ENCODE data around the gene AGPAT4.
"Not testable (repeated sequence)": the region's sequence is repeated elsewhere in the genome, so short reads cannot be mapped to it uniquely, and the experiment has no call there.

AGPAT4 gene

GRCh38 chr6:161198783-161199460, 74.9 kb downstream of the AGPAT4 start:
- DNase-seq, result no peak

- DNase-seq, result no peak
Observed at GRCh38 chr6:161198176-161198575, 75.7 kb downstream of the AGPAT4 start.

GRCh38 chr6:161195386-161195785, 78.5 kb downstream of the AGPAT4 start:
- no peak for DNase-seq

DNA sequence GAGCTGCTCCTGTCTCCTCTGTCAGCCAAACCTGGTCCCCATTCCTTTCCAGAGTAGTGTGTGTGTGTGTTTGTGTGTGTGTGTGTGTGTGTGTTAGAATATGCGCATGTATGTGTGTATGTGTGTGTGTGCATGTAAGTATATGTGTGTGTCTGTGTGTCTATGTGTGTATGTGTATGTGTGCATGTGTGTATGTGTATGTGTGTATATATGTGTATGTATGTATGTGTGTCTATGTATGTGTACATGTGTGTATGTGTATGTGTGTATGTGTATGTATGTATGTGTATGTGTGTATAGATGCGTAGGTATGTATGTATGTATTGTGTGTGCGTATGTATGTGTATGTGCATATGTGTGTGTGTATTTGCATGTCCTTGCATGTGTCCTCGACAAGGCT, 79.5 kb downstream of the AGPAT4 start:
- DNase-seq, result no peak

DNA sequence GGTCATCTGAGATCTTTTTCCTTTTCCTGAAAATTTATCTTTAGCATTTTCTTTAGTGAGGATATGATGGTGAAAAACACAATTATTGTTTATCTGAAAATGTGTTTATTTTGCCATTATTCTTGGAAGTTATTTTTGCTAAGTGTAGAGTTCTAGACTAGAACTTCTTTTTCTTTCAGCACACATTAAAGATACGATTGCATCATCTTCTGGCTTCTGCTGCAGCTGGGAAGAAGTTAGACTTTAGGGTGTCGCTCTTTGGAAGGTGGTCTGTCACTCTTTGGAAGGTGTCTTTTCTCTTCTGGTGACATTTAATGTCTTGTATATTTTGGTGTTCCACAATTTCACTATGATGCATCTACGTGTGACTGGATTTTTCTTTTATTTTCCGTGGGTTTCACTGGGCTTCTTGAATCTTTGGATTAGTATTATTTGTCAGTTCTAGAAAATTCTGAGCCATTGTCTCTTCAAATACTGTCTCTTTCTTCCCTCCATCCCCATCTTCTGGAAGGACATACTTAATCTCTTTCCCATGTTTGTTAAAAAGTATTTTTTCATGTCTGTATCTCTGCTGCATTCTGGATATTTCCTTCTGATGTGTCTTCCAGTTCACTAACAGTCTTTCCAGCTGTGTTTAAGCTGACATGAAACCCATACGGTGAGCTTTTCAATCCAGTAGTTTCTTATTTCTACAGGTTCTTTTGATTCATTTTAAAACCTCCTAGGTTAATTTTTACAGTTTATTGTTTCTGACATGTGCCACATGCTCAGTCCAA, 81.0 kb downstream of the AGPAT4 start:
- DNase-seq, result no peak

DNA sequence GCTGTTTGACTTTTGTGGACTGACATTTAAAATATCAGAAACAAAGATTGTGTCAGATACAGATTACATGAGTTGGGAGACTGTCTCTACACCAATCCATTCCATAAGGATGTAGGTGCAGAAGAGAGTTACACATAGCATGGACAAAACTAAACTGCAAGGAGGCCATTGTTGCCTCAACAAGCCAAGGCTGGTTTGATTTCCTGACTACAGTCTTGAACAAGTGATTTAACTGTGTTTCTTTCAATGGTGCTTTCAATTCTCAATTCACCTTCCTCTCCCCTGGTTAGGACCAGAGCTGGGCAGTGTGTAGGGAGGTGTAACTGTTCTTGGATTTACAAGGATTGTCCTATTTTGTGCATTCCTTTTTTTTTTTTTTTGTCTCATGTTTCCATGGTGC, 82.2 kb downstream of the AGPAT4 start:
- DNase-seq, result no peak

GRCh38 chr6:161191007-161191406, 82.9 kb downstream of the AGPAT4 start:
- DNase-seq, result no peak

GRCh38 chr6:161189891-161190290, 84.0 kb downstream of the AGPAT4 start:
- no peak for DNase-seq

- DNase-seq, result no peak
Observed at GRCh38 chr6:161188547-161189465, 85.1 kb downstream of the AGPAT4 start.

DNA sequence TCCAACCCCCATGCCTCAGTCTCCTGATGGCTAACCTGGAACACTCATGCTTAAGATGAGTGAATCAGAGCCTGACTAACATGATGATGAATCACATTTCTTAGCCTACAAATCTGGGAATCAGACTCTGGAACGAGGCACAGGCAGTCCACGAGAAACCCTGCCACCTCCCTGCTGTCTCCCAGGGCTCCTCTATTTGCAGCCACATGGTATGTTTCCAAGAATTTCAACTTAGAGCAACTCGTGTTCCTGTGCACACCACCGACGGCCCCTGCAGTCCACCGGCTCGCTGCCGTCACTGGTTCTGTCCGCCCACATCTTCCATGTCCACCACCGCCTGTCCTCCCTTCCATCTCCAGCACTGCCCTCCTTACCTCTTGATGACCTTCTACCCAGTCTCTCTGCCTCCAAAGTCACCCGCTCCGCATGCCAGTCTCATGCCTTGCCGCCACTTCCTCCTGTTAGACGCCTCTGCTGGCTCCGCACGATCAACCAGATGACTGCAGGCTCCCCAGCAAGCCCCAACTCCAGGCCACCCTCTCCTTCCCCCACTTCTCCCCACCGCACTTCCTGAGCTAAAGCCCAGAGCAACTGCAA, 87.6 kb downstream of the AGPAT4 start:
- no peak for DNase-seq

DNA sequence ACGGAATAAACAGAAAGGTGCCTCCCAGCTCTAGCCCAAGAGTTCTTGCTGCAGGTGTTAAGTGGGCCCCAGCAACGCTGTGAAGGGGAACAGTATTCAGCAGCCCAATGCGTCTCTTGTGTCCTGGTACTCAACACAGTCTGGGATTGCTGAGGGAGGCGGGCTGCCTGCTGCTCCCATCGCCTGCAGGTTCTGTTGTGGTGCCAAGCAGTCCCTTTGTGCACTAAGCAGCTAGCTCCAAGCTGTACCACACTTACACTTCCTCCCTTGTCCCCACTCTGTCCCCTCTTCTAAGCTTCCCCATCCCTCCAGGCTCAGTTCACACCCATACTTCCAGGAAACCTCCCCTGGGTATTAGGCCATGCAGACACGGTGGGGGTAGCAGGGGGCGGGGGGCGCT, 92.7 kb downstream of the AGPAT4 start:
- no peak for DNase-seq

DNA sequence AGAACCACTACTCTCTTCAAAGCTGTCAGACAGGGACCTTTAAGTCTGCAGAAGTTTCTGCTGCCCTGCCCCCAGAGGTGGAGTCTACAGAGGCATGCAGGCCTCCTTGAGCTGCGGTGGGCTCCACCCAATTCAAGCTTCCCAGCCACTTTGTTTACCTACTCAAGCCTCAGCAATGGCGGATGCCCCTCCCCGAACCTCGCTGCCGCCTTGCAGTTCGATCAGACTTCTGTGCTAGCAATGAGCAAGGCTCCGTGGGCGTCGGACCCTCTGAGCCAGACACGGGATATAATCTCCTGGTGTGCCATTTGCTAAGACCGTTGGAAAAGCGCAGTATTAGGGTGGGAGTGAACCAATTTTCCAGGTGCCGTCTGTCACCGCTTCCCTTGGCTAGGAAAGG, 95.7 kb downstream of the AGPAT4 start:
- DNase-seq, result not testable (repeated sequence)

DNA sequence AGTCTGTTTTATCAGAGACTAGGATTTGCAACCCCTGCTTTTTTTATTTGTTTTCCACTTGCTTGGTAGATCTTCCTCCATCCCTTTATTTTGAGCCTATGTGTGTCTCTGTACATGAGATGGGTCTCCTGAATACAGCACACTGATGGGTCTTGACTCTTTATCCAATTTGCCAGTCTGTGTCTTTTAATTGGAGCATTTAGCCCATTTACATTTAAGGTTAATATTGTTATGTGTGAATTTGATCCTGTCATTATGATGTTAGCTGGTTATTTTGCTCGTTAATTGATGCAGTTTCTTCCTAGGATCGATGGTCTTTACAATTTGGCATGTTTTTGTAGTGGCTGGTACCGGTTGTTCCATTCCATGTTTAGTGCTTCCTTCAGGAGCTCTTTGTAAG, 97.4 kb downstream of the AGPAT4 start:
- DNase-seq, result not testable (repeated sequence)

GRCh38 chr6:161172769-161173168, 101.1 kb downstream of the AGPAT4 start:
- DNase-seq, result not testable (repeated sequence)

DNA sequence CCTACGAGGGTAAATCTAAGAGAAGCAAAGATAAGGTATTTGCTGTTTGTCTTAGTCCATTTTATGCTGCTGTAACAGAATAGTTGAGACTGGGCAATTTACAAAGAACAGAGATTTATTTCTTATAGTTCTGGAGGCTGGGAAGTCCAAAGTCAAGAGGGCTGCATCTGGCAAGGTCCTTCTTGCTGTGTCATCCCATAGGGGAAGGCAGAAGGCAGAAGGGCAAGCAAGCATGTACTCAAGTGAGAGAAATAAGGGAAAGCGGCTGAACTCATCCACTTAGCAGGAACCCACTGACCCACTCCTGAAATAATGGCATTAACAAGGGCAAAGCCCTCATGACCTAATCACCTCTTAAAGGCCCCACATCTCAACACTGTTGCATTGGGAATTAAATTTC, 102.7 kb downstream of the AGPAT4 start:
- DNase-seq, result no peak

DNA sequence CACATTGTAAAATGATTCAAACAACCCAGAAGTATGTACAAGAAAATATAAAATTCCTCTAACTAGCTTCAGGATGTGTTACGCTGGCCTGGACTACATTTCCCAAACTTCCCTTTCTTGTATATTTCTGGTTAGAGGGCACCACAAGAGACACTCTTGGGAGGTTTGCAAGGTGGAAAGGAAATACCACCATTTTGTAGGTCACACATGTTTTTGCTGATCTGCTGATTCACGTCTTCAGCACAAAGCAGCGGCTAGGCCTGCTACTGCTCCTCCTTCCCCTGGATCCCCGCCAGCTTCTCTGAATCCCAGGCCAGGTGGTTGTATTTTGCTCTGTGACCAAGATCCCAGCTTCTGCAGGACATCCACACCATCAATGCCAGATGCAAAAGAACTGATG, 104.2 kb downstream of the AGPAT4 start:
- DNase-seq, result peak; percentile 73

DNA sequence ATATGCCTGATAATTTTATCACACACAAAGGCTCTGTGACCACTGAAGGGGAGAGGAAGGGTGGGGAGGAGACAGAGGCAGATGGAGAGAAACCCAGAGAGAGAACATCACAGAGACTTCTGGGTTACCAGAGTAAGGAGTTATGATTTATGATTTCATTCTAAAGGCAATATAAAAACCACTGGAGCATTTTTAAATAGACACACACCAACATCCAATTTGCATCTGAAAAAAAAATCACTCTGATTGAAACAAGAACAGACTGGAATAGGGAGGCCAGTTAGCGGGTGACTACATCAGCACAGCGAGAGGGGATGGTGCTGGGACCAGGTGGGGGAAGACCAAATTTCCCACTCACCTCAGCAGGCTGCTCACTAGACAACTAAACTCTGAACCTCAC, 104.8 kb downstream of the AGPAT4 start:
- no peak for DNase-seq

GRCh38 chr6:161168281-161168891, 105.5 kb downstream of the AGPAT4 start:
- no peak for DNase-seq

DNA sequence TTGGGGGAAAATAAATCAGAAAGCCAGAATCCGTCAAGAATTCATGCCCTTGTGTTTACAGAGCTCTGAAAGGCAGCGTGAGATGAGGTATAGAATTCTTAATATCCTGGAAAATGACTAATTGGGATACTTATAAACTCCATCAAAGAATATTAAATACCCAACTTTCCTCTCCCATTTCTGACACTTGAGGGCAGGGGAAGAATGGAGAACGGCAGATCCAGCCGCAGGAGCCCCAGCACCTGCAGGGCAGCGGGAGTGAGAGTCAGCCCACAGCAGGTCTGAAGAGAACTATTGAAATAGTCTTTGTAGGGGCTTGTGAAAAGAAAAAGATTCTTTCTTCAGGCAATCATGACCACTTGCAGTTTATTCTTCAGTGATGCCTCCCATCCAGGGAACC, 107.2 kb downstream of the AGPAT4 start:
- no peak for DNase-seq

DNA sequence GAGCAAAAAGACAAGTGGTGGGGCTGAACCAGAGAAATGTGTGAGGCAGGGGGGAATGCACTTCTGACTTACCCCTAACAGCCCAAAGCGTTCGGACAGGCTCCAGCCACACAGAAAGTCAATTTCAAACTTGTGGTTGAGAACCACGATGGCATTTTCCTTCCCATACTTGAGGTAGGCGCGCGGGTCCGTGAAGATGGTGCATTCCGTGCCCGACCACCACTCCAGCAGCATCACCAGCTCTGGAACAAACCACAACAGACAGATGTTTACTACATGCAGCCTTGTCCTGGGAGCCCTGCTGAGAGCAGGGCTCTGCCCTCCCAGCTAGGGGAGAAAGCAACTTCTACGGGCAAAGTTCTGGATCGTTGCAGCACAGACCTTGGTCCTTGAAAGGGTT, 107.7 kb downstream of the AGPAT4 start:
- no peak for DNase-seq

DNA sequence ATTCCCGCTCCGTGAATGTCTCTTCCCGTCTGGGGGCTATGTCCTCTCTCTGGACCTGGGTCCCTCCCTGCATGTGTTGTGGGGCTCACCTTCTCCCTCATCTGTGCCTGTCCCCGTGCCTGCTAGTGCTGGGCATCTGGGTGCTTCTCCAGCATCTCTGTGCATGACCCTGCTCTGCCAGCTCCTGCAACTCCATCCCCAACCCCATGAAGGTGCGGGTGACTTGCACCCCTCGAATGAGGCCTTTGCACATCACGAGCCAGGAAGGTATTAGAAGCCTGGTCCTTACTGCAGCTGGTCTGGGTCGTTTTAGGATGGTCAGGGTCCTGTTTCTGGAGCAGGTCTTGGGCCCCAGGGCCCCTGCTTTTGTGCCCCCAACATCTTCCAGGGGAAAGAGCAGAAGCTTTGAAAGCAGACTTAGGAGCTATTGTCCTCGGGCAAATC, 109.7 kb downstream of the AGPAT4 start:
- DNase-seq, result no peak

DNA sequence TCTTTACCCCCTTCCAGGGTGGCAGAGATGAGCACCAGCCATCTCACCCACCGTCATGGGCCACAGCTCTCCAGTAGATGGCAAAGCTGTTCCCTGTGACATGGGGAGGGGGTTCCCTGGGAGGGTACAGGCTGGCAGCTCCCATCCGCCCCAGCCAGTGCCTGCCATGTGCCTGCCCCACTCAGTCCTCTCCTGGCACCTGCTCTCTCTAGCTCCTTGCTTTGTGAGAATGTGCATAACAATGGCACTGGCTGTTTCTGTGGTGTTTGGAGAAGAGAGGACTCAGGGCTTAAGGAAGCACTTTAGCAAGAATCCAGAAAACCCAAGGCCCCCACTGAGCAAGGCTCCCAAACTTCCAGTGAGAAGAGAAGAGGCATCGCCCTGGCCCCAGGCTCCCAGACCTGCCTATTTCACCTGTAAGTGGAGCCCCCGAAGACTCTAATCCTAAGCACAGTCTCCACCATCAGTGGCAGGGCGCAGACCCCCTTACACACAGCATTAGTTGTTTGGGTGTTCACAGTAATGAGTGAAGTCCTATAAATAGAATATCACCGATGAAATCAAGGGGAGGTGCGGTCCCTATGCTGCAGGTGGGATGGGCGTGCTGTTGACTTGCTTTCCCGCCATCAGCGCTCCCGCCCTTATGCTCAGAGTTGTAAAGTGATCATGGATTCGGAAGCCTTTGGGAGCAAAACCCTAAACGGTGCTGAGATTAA, 110.2 kb downstream of the AGPAT4 start:
- DNase-seq, result no peak
